ENCODE measurements around the gene SIL1. TPM values are rescaled to one million over a fixed set of nuclear protein-coding genes. Genes with fewer than 3 reads are reported as not detected.

Gene SIL1
- total RNA-seq, 1 experiment from 2014 or later: 10.7 TPM

DNA sequence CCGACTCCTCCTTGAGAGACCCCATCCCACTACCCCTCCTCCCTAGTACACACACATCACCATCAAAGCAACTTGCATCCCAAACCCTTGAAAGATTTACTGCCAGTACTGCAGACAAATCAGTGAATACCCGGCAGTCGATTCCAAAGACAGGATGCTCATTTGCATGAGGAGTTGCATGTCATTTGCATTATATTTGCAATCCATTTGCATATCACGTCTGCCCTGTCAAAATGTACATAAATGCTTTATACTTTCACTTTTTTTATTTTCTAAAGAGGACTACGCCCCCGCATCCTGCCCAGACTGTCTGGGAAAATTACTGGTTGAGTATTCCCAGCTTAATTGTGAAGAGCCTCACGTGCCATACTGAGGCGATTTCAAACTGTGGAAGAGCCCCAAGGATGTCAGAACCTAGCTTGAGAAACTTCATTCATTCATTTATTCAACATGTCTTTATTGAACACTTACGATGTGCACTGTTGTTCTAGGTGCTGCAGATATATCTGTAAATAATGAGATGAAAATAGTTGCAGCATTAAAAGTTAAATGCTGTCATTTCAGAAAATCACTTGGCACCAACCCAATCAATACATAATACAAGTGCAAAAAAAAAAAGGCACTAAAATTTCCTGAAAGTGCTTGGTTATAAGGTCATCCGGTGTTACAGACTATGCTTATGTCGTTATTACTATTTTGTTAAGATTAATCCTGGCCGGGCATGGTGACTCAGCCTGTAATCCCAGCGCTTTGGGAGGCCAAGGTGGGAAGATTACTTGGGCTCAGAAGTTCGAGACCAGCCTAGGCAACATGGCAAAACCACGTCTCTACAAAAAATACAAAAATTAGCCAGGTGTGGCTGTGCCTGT is 17.2 kb upstream of the SIL1 start:
- DNase-seq (ENCODE audit: low spot score) (no peak), ATAC-seq (peak; percentile 44; the same call in 1 of the 2 replicates)
- Mint-ChIP-seq H3K27me3 (ENCODE audit: low read depth) (peaks cover 2% of the 10 kb centered on the region; the same call in 1 of the 2 replicates), H3K4me3 (no peak overlapping the region), H3K27ac (no peak overlapping the region), H3K36me3 (peaks cover 12% of the 10 kb centered on the region), H3K4me1 (peaks cover 22% of the 10 kb centered on the region), H3K9me3 (peaks cover 24% of the 10 kb centered on the region)
- no peak for TF ChIP-seq ZNF263 (CRISPR knock-in tag; IDR thresholded peaks at IDR 0.05; ENCODE audit: low read depth)
- TF ChIP-seq, protein P1, sequence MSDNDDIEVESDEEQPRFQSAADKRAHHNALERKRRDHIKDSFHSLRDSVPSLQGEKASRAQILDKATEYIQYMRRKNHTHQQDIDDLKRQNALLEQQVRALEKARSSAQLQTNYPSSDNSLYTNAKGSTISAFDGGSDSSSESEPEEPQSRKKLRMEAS (CRISPR knock-in tag; IDR thresholded peaks at IDR 0.05): no peak
- TF ChIP-seq, protein P2, sequence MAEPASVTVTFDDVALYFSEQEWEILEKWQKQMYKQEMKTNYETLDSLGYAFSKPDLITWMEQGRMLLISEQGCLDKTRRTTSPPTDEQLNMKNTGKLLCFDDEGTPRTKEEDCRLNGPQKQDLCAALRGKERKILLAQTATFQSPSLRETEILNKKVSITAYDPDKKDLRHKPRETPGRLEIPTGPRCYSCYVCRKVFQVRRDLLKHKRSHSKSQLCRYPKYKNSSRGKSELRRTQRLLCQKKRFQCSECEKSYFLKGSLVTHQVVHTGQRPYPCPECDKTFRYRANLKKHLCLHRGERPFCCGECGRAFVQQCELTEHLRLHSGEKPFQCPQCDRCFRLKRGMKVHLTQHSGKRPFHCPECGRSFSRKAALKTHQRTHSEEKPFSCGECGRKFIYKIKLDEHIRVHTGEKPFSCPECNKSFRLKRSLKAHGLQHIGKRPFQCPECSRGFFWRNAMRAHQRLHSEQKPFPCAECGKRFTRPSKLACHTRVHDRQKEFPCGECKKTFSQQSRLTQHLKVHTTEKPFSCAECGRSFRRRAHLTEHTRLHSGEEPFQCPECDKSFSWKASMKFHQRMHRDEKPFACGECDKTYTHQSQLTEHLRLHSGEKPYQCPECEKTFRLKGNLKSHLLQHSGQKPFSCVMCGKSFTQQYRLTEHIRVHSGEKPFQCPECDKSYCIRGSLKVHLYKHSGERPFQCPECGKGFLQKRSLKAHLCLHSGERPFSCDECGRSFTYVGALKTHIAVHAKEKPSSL (CRISPR knock-in tag; conservative IDR thresholded peaks at IDR 0.05): no peak
- TF ChIP-seq, protein P3, sequence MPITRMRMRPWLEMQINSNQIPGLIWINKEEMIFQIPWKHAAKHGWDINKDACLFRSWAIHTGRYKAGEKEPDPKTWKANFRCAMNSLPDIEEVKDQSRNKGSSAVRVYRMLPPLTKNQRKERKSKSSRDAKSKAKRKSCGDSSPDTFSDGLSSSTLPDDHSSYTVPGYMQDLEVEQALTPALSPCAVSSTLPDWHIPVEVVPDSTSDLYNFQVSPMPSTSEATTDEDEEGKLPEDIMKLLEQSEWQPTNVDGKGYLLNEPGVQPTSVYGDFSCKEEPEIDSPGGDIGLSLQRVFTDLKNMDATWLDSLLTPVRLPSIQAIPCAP (CRISPR knock-in tag; IDR thresholded peaks at IDR 0.05): no peak
- TF ChIP-seq ZNF396 (CRISPR knock-in tag; IDR thresholded peaks at IDR 0.05; ENCODE audit: borderline replicate concordance): no peak
- TF ChIP-seq, protein P4, sequence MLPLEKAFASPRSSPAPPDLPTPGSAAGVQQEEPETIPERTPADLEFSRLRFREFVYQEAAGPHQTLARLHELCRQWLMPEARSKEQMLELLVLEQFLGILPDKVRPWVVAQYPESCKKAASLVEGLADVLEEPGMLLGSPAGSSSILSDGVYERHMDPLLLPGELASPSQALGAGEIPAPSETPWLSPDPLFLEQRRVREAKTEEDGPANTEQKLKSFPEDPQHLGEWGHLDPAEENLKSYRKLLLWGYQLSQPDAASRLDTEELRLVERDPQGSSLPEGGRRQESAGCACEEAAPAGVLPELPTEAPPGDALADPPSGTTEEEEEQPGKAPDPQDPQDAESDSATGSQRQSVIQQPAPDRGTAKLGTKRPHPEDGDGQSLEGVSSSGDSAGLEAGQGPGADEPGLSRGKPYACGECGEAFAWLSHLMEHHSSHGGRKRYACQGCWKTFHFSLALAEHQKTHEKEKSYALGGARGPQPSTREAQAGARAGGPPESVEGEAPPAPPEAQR (CRISPR knock-in tag; IDR thresholded peaks at IDR 0.05): no peak
- TF ChIP-seq, protein P5, sequence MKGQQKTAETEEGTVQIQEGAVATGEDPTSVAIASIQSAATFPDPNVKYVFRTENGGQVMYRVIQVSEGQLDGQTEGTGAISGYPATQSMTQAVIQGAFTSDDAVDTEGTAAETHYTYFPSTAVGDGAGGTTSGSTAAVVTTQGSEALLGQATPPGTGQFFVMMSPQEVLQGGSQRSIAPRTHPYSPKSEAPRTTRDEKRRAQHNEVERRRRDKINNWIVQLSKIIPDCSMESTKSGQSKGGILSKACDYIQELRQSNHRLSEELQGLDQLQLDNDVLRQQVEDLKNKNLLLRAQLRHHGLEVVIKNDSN (CRISPR knock-in tag; IDR thresholded peaks at IDR 0.05): no peak
- no peak for TF ChIP-seq TEAD1 (CRISPR knock-in tag; IDR thresholded peaks at IDR 0.05)
- no peak for TF ChIP-seq MXD4 (CRISPR knock-in tag; IDR thresholded peaks at IDR 0.05; ENCODE audit: borderline replicate concordance)
- no peak for TF ChIP-seq ZNF232 (CRISPR knock-in tag; IDR thresholded peaks at IDR 0.05)
- TF ChIP-seq SP1 (CRISPR knock-in tag; conservative IDR thresholded peaks at IDR 0.05): no peak
- no peak for TF ChIP-seq JAZF1 (CRISPR knock-in tag; IDR thresholded peaks at IDR 0.05)
- no peak for TF ChIP-seq SMAD3 (CRISPR knock-in tag; IDR thresholded peaks at IDR 0.05; ENCODE audit: borderline replicate concordance)
- TF ChIP-seq, protein P6, sequence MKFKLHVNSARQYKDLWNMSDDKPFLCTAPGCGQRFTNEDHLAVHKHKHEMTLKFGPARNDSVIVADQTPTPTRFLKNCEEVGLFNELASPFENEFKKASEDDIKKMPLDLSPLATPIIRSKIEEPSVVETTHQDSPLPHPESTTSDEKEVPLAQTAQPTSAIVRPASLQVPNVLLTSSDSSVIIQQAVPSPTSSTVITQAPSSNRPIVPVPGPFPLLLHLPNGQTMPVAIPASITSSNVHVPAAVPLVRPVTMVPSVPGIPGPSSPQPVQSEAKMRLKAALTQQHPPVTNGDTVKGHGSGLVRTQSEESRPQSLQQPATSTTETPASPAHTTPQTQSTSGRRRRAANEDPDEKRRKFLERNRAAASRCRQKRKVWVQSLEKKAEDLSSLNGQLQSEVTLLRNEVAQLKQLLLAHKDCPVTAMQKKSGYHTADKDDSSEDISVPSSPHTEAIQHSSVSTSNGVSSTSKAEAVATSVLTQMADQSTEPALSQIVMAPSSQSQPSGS (CRISPR knock-in tag; IDR thresholded peaks at IDR 0.05; ENCODE audit: borderline replicate concordance, low read depth): no peak
- POLR2A ChIA-PET: interaction anchor here (1.2 kb wide), 1 partner anchor 20 kb away, joined by 6 read pairs; no protein-coding TSS in a partner anchor
- CTCF ChIA-PET: no interaction called here

DNA sequence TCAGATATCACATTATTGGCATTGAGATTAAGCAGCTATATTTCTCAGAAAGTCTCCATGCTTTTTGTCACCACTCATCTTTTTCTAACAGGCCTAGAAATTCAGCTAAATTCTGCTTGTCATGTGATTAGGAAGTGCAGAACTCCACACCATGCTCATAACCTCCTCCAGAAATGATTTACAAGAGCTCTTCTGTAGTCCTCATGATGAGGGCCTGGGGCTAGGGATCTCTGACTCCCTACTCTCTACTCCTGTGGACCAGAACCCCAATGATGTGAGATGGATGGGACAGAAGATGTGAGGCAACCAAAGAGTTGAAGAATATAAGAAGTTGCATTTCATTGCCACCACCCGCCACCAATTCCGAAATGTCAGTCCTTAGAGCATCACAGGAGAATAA is 16.5 kb upstream of the SIL1 start:
- Mint-ChIP-seq H3K36me3 (peaks cover 12% of the 10 kb centered on the region), H3K27me3 (ENCODE audit: low read depth) (peaks cover 2% of the 10 kb centered on the region; the same call in 1 of the 2 replicates), H3K4me1 (peaks cover 23% of the 10 kb centered on the region), H3K27ac (no peak overlapping the region), H3K4me3 (no peak overlapping the region), H3K9me3 (peaks cover 24% of the 10 kb centered on the region)
- DNase-seq (ENCODE audit: low spot score) (no peak), ATAC-seq (no peak)
- ChIA-PET POLR2A (interaction anchor here (0.6 to 1.2 kb wide), 2 partner anchors 20 to 32 kb away, joined by 3 to 6 read pairs; no protein-coding TSS in a partner anchor), CTCF (no interaction called here)
- TF ChIP-seq SMAD3 (CRISPR knock-in tag; IDR thresholded peaks at IDR 0.05; ENCODE audit: borderline replicate concordance): no peak
- TF ChIP-seq ZNF396 (CRISPR knock-in tag; IDR thresholded peaks at IDR 0.05; ENCODE audit: borderline replicate concordance): no peak
- no peak for TF ChIP-seq ELF4 (CRISPR knock-in tag; IDR thresholded peaks at IDR 0.05; ENCODE audit: low read depth)
- no peak for TF ChIP-seq GTF2I (CRISPR knock-in tag; conservative IDR thresholded peaks at IDR 0.05)
- TF ChIP-seq KAT7 (CRISPR knock-in tag; IDR thresholded peaks at IDR 0.05; ENCODE audit: borderline replicate concordance): no peak
- TF ChIP-seq PRRX2 (CRISPR knock-in tag; IDR thresholded peaks at IDR 0.05): no peak
- no peak for TF ChIP-seq ZNF671 (CRISPR knock-in tag; IDR thresholded peaks at IDR 0.05)
- TF ChIP-seq, protein P7, sequence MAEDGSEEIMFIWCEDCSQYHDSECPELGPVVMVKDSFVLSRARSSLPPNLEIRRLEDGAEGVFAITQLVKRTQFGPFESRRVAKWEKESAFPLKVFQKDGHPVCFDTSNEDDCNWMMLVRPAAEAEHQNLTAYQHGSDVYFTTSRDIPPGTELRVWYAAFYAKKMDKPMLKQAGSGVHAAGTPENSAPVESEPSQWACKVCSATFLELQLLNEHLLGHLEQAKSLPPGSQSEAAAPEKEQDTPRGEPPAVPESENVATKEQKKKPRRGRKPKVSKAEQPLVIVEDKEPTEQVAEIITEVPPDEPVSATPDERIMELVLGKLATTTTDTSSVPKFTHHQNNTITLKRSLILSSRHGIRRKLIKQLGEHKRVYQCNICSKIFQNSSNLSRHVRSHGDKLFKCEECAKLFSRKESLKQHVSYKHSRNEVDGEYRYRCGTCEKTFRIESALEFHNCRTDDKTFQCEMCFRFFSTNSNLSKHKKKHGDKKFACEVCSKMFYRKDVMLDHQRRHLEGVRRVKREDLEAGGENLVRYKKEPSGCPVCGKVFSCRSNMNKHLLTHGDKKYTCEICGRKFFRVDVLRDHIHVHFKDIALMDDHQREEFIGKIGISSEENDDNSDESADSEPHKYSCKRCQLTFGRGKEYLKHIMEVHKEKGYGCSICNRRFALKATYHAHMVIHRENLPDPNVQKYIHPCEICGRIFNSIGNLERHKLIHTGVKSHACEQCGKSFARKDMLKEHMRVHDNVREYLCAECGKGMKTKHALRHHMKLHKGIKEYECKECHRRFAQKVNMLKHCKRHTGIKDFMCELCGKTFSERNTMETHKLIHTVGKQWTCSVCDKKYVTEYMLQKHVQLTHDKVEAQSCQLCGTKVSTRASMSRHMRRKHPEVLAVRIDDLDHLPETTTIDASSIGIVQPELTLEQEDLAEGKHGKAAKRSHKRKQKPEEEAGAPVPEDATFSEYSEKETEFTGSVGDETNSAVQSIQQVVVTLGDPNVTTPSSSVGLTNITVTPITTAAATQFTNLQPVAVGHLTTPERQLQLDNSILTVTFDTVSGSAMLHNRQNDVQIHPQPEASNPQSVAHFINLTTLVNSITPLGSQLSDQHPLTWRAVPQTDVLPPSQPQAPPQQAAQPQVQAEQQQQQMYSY (CRISPR knock-in tag; IDR thresholded peaks at IDR 0.05): no peak
- TF ChIP-seq TP53 (CRISPR knock-in tag; IDR thresholded peaks at IDR 0.05): no peak
- no peak for TF ChIP-seq NFE2L1 (CRISPR knock-in tag; IDR thresholded peaks at IDR 0.05)
- TF ChIP-seq ZNF423 (CRISPR knock-in tag; IDR thresholded peaks at IDR 0.05): no peak

Data from WTC11 (cell line).